Kidney (tissue), 14 donors: Measurements from ENCODE around the gene RBBP8NL. TPM values are rescaled to one million over a fixed set of nuclear protein-coding genes. Genes with fewer than 3 reads are reported as not detected.
A peak's percentile ranks its signal among the peaks of the same experiment; 100 is the strongest.

Experiments used
- DNase-seq, 5 donors: peaks; one replicate each; pipeline ENCODE4 v3.0.0-alpha.2; 2013 to 2020
- FAIRE-seq: peaks from 2 replicates; lab custom pipeline; 2012; peaks lifted over from hg19 to GRCh38; lab: Jason Lieb, UNC
- H3K27ac ChIP-seq, 2 donors: one replicate each; pipeline ENCODE4 v1.7.0; 2013; ENCODE audit warnings: low read depth in 2 of 2, low read length in 2 of 2, inconsistent platforms in 1 of 2
- H3K27me3 ChIP-seq: one replicate; pipeline ENCODE4 v1.7.1; 2013; ENCODE audit warnings: low read length, inconsistent platforms; ENCODE audit not compliant: control insufficient read depth, insufficient read depth
- H3K36me3 ChIP-seq, 3 donors: one replicate each; pipeline versions ENCODE4 v1.7.0 to v1.7.1; 2013; ENCODE audit warnings: low read length in 3 of 3, control low read depth in 1 of 3, inconsistent platforms in 1 of 3; ENCODE audit not compliant: insufficient read depth in 3 of 3, control insufficient read depth in 2 of 3
- H3K4me1 ChIP-seq, 3 donors: one replicate each; pipeline versions ENCODE4 v1.7.0 to v1.7.1; 2013; ENCODE audit warnings: low read length in 3 of 3, inconsistent platforms in 1 of 3, low read depth in 1 of 3; ENCODE audit not compliant: control insufficient read depth in 2 of 3, insufficient read depth in 2 of 3
- H3K4me3 ChIP-seq, 3 donors: one replicate each; pipeline versions ENCODE4 v1.7.0 to v1.8.1; 2013; ENCODE audit warnings: low read length in 3 of 3, control low read depth in 1 of 3, inconsistent platforms in 1 of 3
- H3K9ac ChIP-seq, 3 donors: one replicate each; pipeline versions ENCODE4 v1.7.0 to v1.7.1; 2013; ENCODE audit warnings: low read length in 3 of 3, control low read depth in 1 of 3, inconsistent platforms in 1 of 3
- H3K9me3 ChIP-seq, 3 donors: one replicate each; pipeline versions ENCODE4 v1.7.0 to v1.7.1; 2013; ENCODE audit warnings: low read length in 3 of 3, control low read depth in 1 of 3, inconsistent platforms in 1 of 3; ENCODE audit not compliant: control insufficient read depth in 2 of 3, insufficient read depth in 1 of 3
- intact Hi-C: fragments of 100-400 bp; cut with DNase I; formaldehyde crosslinking; loops from one replicate; pipeline ENCODE4 v1.11.1; 2022
- polyA plus RNA-seq: library from polyadenylated mRNA; stranded (reverse); fragments of 350-450 nt; fragmentation: Illumina TruSeq; extraction: RNeasy Lipid Tissue Mini Kit (QIAGEN cat#74804); gene quantifications from one replicate; pipeline ENCODE4 v1.2.3, GENCODE V29; 2014; ENCODE audit warnings: low read depth, low replicate concordance; ENCODE audit not compliant: insufficient read depth
- total RNA-seq: library from RNA; stranded (reverse); fragmentation: NEBNext Ultra II Directional; extraction: Animal tissue kit (Norgen Biotek cat#: 25700); gene quantifications from one replicate; pipeline ENCODE4 v1.2.1, GENCODE V29; 2021
- TF ChIP-seq, protein P1 (sequence below): IDR thresholded peaks from 3 replicates; pipeline ENCODE4 v1.5.1; 2012; ENCODE audit warnings: mild to moderate bottlenecking, moderate library complexity, borderline replicate concordance; ENCODE audit not compliant: insufficient read depth; ENCODE audit errors: extremely low read depth
- donor health status: control.
- donor health status: control.
- donor health status: control.
- donor health status: control.
- donor health status: control.
- donor health status: DM: yes; HTN: yes; CAD: no.
- donor health status: Normal renal cell carcinoma (clear cell type).

RBBP8NL gene
- total and polyA plus RNA-seq, 2 donors from 2014 or later: 0.13 to 1.5 TPM

DNA sequence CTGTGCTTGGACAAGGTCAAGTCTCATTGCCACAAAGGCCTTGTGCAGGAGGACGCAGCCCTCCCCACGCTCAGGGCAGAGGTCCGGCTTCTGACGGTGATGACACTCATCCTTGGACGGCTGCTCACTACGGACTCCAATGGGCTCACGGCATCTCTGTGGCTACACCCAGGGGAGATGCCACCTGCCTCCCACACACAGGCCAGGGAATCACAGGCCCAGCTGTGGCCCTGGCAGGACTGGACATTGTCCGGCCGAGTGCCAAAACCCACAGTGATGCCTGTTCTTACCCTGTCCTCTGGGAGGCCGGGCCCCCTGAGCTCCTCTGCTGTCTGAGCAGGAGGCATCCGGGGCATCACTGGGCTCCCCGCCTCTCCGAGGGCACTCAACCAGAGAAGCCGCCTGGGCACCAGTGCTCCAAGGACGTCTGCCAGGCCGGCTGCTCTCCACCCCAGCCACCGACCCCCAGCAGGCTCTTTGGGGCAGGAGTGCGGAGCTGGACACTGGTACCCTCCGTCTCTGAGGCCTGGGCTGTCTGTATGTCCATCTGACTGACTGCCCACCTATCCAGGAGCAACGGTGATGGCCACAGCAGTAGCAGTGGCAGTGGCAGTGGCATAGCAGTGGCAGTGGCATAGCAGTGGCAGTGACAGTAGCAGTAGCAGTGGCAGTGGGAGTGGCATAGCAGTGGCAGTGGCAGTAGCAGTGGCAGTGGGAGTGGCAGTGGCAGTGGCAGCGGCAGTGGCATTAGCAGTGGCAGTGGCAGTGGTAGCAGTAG lies 1.9 kb downstream of the RBBP8NL start:
- no peak overlapping the region for H3K9ac ChIP-seq
- H3K4me1 ChIP-seq: peaks cover 0 to 16% (median 3%) of the 10 kb centered on the region in 3 donors
- FAIRE-seq: no peak
- TF ChIP-seq, protein P1, sequence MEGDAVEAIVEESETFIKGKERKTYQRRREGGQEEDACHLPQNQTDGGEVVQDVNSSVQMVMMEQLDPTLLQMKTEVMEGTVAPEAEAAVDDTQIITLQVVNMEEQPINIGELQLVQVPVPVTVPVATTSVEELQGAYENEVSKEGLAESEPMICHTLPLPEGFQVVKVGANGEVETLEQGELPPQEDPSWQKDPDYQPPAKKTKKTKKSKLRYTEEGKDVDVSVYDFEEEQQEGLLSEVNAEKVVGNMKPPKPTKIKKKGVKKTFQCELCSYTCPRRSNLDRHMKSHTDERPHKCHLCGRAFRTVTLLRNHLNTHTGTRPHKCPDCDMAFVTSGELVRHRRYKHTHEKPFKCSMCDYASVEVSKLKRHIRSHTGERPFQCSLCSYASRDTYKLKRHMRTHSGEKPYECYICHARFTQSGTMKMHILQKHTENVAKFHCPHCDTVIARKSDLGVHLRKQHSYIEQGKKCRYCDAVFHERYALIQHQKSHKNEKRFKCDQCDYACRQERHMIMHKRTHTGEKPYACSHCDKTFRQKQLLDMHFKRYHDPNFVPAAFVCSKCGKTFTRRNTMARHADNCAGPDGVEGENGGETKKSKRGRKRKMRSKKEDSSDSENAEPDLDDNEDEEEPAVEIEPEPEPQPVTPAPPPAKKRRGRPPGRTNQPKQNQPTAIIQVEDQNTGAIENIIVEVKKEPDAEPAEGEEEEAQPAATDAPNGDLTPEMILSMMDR: no peak
- DNase-seq: no peak
- H3K27ac ChIP-seq: no peak overlapping the region
- intact Hi-C loops: no loop called here
- no peak overlapping the region for H3K4me3 ChIP-seq
- peaks cover 0 to 4% (median 0%) of the 10 kb centered on the region in 3 donors for H3K36me3 ChIP-seq
- H3K9me3 ChIP-seq: peaks cover 0 to 3% (median 0%) of the 10 kb centered on the region in 3 donors
- no peaks in the 10 kb centered on the region for H3K27me3 ChIP-seq

DNA sequence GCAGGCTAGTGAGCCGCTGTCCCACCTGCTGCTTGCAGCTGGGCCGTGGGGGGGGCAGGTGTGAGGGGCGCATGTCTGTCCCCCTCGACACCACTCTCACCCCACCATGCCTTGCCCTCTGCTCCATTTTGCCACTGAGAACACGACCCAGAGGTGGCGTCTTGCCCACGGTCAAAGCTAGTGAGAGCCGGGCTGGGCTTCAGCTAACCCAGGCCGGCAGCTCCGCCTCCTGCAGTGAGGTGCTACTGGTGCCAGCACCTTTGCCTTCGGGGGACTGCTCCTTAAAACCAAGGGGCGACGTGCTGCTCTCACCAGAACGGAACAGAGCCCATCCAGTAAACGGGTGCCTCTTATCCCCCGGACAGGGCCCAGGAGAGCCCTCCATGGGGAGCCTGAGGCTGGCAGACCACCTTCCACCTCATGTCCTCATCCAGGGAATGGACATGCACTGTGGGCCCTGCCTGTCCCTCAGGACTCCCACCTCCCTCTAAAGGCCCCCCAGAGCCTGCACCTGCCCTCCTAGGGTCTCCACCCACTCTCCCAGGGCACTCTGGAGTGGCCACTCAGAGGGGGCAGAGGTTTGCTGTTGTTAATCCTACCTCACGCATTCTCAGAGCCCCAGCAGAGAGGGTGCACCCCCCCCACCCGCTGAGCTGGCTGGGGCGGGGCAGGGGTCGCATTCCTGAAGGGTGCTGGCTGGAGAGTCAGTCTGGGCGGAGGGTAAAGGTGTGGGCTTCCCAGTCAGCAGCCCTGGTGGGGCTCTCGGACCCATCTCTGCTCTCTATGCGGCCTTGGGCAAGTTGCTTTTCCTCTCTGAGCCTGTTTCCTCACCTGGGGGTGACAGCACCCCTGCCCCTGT lies 2.9 kb downstream of the RBBP8NL start:
- peaks cover 0 to 16% (median 3%) of the 10 kb centered on the region in 3 donors for H3K4me1 ChIP-seq
- no peak overlapping the region for H3K9ac ChIP-seq
- H3K27me3 ChIP-seq: no peaks in the 10 kb centered on the region
- peaks cover 0 to 4% (median 0%) of the 10 kb centered on the region in 3 donors for H3K36me3 ChIP-seq
- no peak overlapping the region for H3K27ac ChIP-seq
- intact Hi-C loops: no loop called here
- TF ChIP-seq, protein P1: no peak
- FAIRE-seq (no peak), DNase-seq (peak in 1 of 5 donors; percentile 25)
- peaks cover 0 to 3% (median 0%) of the 10 kb centered on the region in 3 donors for H3K9me3 ChIP-seq
- H3K4me3 ChIP-seq: no peak overlapping the region

DNA sequence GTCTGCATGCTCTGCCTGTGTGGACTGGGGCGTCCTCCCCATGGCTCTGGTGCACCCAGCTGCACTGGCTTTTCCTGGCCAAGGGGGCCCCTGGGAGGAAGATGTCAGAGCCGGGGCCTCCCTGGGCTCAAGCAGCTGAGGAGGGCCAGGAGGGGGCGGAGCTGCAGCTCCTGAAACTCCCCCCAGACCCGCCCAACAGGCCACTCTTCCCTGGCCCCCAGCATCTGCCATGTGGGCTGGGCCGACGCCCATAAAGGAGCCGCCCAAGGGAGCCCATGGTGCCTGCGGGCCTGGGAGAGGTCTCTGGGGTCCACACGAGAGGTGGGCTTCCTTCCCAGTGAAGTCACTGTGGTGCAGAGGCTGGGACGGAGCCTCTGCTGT lies 4.0 kb downstream of the RBBP8NL start:
- H3K4me3 ChIP-seq: no peak overlapping the region
- no peak for DNase-seq
- H3K9me3 ChIP-seq: peaks cover 0 to 3% (median 0%) of the 10 kb centered on the region in 3 donors
- TF ChIP-seq, protein P1: no peak
- FAIRE-seq: no peak
- no peak overlapping the region for H3K9ac ChIP-seq
- no peaks in the 10 kb centered on the region for H3K27me3 ChIP-seq
- intact Hi-C loops: no loop called here
- H3K4me1 ChIP-seq: peaks cover 0 to 12% (median 0%) of the 10 kb centered on the region in 3 donors
- H3K27ac ChIP-seq: no peak overlapping the region
- peaks cover 0 to 4% (median 0%) of the 10 kb centered on the region in 3 donors for H3K36me3 ChIP-seq
